Stimulated activated CD4-positive, alpha-beta T cell treated with anti-CD3 and anti-CD28 coated beads, Interleukin-2, amount 100 ng/mL, for 24 hours (primary cell): ENCODE data around the gene PQBP1.

ENCODE experiments used
- DNase-seq, 2 donors: peaks; one replicate each; pipeline ENCODE4 v3.0.0-alpha.2; 2020

The PQBP1 gene

DNA sequence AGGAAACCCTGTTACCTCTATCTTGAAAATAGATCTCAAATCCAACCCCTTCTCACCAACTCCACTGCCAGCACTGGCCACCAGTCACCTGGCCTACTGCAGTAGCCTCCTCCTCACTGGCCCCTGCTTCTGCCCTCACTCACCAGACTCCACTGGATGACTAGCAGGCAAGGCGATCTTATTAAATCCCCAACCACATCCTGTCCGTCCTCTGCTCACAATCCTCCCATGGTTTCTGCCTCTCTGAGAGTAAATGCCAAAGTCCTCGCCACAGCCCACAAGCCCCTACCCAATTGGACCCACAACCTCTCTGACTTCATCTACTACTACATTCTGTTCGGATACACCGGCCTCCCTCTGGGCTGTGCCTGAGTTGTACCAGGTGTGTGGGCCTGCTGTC, 26.5 kb downstream of the PQBP1 start:
- no peak for DNase-seq

DNA sequence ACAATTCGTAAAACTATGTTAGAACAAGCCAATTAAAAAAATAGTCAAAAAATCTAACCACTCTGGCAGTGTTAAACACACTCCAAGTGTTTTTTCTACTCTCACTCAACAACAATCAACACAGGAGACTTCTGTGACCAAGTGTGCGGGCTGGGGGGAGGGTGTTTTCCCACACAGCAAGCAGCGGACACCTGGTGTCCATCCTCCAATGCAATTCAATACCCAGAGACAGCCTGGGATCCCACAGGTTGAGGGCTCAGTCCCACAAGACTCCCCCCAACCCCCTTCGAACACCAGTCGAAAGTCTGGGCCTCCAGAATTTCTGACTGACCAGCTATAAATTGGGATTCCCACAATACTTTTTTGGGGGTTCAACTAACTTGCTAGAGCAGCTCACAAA, 29.4 kb downstream of the PQBP1 start:
- no peak for DNase-seq

DNA sequence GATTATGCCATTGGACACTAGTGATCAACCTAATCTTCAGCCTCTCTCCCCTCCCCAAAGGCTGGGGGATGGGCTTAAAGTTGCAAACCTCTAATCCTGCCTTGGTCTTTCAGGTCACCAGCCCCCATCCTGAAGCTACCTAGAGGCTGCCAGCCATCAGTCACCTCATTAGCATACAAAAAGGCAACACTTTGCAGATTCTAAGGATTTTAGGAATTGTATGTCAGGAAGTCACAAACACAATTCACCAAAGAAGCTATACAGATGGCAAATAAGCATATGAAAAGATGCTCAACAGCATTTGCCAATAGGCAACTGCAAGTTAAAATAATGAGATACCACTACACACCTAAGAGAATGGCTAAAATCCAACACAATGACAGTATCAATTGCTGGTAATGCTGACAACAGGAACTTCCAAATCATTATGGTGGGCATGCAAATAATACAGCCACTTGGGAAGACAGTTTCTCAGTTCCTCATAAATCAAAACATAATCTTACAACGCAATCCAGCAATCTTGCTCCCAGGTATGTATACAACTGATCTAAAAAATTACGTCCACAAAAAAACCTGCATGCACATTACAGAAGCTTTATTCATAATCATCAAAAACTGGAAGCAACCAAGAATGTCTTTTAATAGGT, 30.1 kb downstream of the PQBP1 start:
- DNase-seq, result no peak

- DNase-seq, result peak in 1 of 2 donors; percentile 28
These were observed 36.0 kb downstream of the PQBP1 start for GRCh38 chrX:48933757-48934156.

DNA sequence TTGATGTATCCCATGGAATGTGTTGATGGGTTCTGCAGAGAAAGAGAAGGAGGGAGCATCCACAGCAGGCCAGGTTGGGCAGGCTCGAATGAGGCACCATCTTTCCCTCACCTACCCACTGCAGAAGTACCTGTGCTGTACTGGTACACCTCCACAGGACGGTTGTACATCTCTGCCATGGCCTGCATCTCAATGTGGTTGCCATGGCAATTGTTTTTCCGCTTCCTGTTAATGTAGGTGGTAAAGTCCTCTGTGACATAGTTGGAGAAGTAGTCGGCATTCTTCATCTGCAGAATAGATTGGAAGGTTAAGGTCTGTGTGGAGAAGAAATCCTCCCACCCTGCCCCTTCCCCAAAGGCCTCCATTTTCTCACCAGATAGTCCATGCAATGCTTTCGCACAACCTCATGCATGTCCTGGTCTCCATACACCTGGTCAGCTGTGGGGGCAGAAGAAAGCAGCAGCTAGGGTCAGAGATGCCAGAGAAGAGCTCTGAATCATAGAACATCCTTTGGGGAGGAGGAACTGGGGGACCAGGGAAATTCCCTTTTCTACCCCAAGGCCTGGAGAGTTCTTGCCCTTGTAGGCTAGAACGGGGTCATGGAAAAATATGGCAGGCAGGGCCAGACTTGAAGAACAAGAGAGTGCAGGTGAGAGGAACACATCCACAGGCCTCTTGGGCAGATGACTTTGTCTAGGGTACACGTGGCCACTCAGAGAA, 37.0 kb downstream of the PQBP1 start:
- DNase-seq, result peak in 1 of 2 donors; percentile 32

DNA sequence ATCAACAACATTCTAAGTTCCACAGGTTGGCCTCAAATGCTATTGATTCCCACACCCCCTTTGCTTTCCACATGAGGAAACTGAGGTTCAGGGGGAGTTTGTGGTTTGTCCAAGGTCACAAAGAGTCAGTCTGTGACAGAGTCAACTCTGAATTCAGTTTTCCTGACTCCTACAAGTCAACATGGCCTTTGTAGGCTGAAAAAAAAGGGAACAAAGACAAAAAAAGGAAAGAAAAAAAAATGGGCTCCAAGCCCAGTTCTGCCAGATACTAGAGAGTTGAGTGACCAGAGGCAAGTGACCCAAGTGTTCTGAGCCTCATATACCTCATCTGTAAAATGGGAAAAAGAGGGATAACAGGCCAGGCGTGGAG, 37.6 kb downstream of the PQBP1 start:
- DNase-seq, result no peak

DNA sequence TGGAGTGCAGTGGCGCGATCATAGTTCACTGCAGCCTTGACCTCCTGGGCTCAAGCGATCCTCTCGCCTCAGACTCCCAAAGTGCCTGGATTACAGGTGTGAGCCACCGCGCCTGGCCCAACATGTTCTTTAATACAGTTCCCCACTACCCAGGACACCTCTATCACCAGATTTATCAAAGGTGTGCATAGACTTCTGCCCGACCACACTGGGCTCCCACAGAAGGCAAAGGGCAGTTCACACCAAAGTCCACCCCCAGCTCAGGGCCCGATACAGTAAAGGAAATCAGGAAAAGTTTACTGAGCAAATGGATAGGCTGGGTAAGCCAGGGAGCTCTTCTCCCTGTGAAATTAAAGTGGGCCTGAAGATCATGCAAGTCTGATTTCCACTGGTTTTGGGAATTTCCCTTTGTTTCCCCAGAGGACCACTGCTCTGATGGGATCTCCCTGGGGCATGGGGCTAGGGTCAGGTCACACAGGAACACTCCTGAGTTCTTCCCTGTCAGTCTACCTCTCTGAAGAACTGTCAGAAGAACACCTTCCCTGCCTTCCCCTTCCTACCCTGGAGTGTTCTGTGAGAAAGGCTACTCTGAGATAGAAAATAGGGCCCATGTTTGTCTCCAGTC, 38.8 kb downstream of the PQBP1 start:
- no peak for DNase-seq

- peak; percentile 86 to 88 for DNase-seq
These were observed 39.6 kb downstream of the PQBP1 start for GRCh38 chrX:48937054-48937907.

DNA sequence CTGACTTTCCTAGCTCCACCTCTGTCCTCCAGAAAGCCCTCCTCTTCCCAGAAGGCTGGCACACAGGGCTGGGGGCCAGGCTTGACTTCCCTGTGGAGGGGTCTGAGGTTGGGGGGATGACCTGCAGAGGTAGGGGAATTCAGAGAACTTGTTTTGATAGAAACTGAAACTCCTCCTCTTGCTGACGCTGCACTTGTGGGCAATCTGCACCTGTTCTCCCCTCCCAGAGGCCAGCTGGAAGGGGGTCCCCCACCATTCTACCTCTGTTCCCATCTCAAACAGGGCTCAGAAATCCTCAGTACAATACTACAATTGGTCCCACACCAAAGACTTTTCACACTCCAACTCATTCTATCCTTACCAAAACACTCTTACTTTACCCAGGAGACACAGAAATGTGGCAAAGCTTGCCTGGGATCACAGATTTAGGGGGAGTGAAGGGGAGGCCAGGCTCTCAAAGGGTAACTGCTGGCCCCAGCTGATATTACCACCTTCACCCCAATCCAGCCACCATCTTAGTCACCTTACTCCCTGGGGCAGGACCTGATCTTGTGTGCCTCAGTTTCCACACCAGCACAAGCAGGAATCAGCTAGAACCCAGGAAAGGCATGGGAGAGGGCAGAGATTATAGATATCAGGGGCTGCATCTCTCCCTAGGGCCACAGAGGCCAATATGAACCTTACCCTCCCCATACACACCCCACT, 41.1 kb downstream of the PQBP1 start:
- DNase-seq, result peak; percentile 68 to 74

GRCh38 chrX:48939524-48940228, 41.9 kb downstream of the PQBP1 start:
- no peak for DNase-seq

GRCh38 chrX:48940404-48940955, 42.8 kb downstream of the PQBP1 start:
- no peak for DNase-seq

DNA sequence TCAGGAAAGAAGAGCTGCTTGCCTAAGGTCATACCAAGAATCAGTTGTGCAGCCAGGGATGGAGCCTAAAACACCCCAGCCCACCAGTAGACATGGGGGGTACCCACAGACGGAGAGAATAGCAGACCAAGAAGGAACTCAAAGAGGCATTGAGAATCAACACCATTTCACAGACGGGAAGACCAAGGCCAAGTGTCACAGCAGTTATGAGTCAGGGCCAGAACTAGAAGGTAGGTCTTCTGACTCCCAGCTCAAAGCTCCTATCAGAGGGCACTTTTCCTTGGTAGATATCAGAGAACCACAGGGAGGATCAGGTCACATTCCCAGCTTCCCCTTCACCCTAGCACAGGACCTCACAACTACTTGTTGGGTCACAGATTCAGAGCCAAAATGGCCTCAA, 45.2 kb downstream of the PQBP1 start:
- DNase-seq, result no peak

- peak; percentile 51 to 53 for DNase-seq
These were observed 48.0 kb downstream of the PQBP1 start for GRCh38 chrX:48945517-48946348.

DNA sequence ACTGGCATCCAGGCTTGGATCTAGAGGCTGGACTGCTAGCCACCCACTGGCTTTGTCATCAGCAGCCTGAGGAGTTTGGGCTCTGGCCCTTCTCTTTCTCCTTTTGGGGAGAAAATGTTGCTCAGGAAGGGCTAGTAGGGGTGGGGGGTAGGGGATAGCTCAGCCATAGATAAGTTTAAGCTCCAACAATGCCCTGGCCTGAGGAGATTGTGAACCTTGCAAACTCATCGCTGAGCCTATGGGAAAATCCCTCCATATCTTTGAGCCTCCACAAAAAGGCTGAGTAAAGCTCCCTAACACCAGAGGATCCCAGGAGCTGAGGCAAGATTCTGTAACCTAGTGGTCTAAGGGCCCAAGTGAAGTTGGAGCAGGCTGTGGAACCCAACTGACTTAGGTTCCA, 50.9 kb downstream of the PQBP1 start:
- no peak for DNase-seq
